Measurements from ENCODE around the gene C9orf78. TPM values are rescaled to one million over a fixed set of nuclear protein-coding genes. Genes with fewer than 3 reads are reported as not detected.

C9orf78 gene
- total and polyA plus RNA-seq, 3 experiments from 2014 or later: 71.4 to 249 (median 76.4) TPM

Other genes with a start within 250 kb of the C9orf78 start
- not detected for gene C9orf50, start 214.2 kb downstream of the C9orf78 start, total RNA-seq
- not detected for gene C9orf50, start 214.2 kb downstream of the C9orf78 start, polyA plus RNA-seq
- 10 to 100 TPM; 65.5 to 68.9 TPM for gene NTMT1, start 209.1 kb downstream of the C9orf78 start, total RNA-seq
- 48.6 TPM for gene NTMT1, start 209.1 kb downstream of the C9orf78 start, polyA plus RNA-seq
- 10 to 100 TPM; 28.0 to 28.3 TPM for gene ASB6, start 193.1 kb downstream of the C9orf78 start, total RNA-seq
- 31.0 TPM for gene ASB6, start 193.1 kb downstream of the C9orf78 start, polyA plus RNA-seq
- gene PRRX2, start 169.6 kb downstream of the C9orf78 start, total RNA-seq: under 1 TPM; 0.35 to 0.66 TPM
- not detected for gene PRRX2, start 169.6 kb downstream of the C9orf78 start, polyA plus RNA-seq
- not detected for gene PTGES, start 82.2 kb downstream of the C9orf78 start, total RNA-seq
- not detected for gene PTGES, start 82.2 kb downstream of the C9orf78 start, polyA plus RNA-seq
- 10 to 100 TPM; 24.6 to 27.1 TPM for gene TOR1B, start 32.1 kb downstream of the C9orf78 start, total RNA-seq
- gene TOR1B, start 32.1 kb downstream of the C9orf78 start, polyA plus RNA-seq: 32.8 TPM
- gene TOR1A, start 11.1 kb downstream of the C9orf78 start, total RNA-seq: 10 to 100 TPM; 53.8 to 53.9 TPM
- gene TOR1A, start 11.1 kb downstream of the C9orf78 start, polyA plus RNA-seq: 73.8 TPM
- gene USP20, start 183 bp upstream of the C9orf78 start, total RNA-seq: 10 to 100 TPM; 50.2 to 50.8 TPM
- 50.3 TPM for gene USP20, start 183 bp upstream of the C9orf78 start, polyA plus RNA-seq
- gene FNBP1, start 207.9 kb upstream of the C9orf78 start, total RNA-seq: 100 to 1,000 TPM; 226 to 230 TPM
- 176 TPM for gene FNBP1, start 207.9 kb upstream of the C9orf78 start, polyA plus RNA-seq
- gene GPR107, start 218.6 kb upstream of the C9orf78 start, total RNA-seq: 10 to 100 TPM; 21.3 to 21.4 TPM
- 4.2 TPM for gene GPR107, start 218.6 kb upstream of the C9orf78 start, polyA plus RNA-seq